HL-60 (cell line): ENCODE measurements around the gene EBF3.

Experiments used
- GABPA ChIP-seq: IDR thresholded peaks from 2 replicates; pipeline ENCODE4 v1.6.1; 2012; ENCODE audit warnings: low read depth
- POLR2AphosphoS5 ChIP-seq: IDR thresholded peaks from 2 replicates; pipeline ENCODE4 v1.6.1; 2012; ENCODE audit warnings: low read depth
- TF ChIP-seq, protein P1 (sequence below): IDR thresholded peaks from one replicate; pipeline ENCODE4 v1.5.1; 2011; ENCODE audit warnings: low read length, control low read depth, inconsistent platforms; ENCODE audit not compliant: insufficient read depth
- TF ChIP-seq, protein P2 (sequence below): IDR thresholded peaks from 2 replicates; pipeline ENCODE4 v1.6.1; 2012; ENCODE audit warnings: low read depth; ENCODE audit not compliant: insufficient replicate concordance

DNA sequence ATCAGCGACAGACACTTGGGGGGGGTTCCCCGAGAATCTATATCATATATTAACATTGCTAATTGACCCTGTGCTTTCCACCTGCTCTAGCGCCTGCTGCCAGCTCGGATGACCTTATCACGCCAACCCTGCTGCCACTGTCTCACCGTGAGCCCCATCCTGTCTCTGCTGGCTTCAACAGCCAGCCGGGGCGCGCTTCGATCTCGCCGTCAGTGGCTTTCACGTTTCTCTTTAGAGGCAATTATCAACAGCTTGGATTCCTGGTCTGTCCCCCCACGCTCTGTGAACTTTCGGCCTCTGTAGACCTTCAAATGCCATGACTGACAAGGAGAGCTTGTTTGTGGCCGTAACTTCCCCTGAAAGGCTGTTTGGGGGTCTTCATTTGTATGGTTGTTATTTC lies 123.0 kb downstream of the EBF3 start:
- no peak for TF ChIP-seq POLR2AphosphoS5
- TF ChIP-seq, protein P1, sequence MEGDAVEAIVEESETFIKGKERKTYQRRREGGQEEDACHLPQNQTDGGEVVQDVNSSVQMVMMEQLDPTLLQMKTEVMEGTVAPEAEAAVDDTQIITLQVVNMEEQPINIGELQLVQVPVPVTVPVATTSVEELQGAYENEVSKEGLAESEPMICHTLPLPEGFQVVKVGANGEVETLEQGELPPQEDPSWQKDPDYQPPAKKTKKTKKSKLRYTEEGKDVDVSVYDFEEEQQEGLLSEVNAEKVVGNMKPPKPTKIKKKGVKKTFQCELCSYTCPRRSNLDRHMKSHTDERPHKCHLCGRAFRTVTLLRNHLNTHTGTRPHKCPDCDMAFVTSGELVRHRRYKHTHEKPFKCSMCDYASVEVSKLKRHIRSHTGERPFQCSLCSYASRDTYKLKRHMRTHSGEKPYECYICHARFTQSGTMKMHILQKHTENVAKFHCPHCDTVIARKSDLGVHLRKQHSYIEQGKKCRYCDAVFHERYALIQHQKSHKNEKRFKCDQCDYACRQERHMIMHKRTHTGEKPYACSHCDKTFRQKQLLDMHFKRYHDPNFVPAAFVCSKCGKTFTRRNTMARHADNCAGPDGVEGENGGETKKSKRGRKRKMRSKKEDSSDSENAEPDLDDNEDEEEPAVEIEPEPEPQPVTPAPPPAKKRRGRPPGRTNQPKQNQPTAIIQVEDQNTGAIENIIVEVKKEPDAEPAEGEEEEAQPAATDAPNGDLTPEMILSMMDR: no peak
- TF ChIP-seq GABPA: no peak
- TF ChIP-seq, protein P2, sequence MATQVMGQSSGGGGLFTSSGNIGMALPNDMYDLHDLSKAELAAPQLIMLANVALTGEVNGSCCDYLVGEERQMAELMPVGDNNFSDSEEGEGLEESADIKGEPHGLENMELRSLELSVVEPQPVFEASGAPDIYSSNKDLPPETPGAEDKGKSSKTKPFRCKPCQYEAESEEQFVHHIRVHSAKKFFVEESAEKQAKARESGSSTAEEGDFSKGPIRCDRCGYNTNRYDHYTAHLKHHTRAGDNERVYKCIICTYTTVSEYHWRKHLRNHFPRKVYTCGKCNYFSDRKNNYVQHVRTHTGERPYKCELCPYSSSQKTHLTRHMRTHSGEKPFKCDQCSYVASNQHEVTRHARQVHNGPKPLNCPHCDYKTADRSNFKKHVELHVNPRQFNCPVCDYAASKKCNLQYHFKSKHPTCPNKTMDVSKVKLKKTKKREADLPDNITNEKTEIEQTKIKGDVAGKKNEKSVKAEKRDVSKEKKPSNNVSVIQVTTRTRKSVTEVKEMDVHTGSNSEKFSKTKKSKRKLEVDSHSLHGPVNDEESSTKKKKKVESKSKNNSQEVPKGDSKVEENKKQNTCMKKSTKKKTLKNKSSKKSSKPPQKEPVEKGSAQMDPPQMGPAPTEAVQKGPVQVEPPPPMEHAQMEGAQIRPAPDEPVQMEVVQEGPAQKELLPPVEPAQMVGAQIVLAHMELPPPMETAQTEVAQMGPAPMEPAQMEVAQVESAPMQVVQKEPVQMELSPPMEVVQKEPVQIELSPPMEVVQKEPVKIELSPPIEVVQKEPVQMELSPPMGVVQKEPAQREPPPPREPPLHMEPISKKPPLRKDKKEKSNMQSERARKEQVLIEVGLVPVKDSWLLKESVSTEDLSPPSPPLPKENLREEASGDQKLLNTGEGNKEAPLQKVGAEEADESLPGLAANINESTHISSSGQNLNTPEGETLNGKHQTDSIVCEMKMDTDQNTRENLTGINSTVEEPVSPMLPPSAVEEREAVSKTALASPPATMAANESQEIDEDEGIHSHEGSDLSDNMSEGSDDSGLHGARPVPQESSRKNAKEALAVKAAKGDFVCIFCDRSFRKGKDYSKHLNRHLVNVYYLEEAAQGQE: no peak
